Gastroesophageal sphincter (tissue), 4 donors: ENCODE results near the gene NRXN3. TPM values are rescaled to one million over a fixed set of nuclear protein-coding genes. Genes with fewer than 3 reads are reported as not detected.
A peak's percentile ranks its signal among the peaks of the same experiment; 100 is the strongest.

Experiments used
- ATAC-seq: fragments of 150-250 bp; one replicate; pipeline ENCODE4 v1.9.1; 2016; ENCODE audit warnings: mild to moderate bottlenecking, moderate library complexity
- H3K27ac ChIP-seq, 4 donors: fragments of 200-600 bp; sonication (generic) in 3 of 4; 1 replicate in 3 of 4; 2 replicates in 1 of 4; pipeline ENCODE4 v1.5.1; 2016 to 2019
- H3K27me3 ChIP-seq: fragments of 200-600 bp; sonication (generic); one replicate; pipeline ENCODE4 v1.5.1; 2019
- H3K36me3 ChIP-seq, 2 donors: fragments of 200-600 bp; sonication (generic); one replicate each; pipeline ENCODE4 v1.5.1; 2019; ENCODE audit warnings: control low read depth in 1 of 2
- H3K4me1 ChIP-seq, 3 donors: fragments of 200-600 bp; sonication (generic); 1 replicate in 2 of 3; 2 replicates in 1 of 3; pipeline ENCODE4 v1.5.1; 2016 to 2019; ENCODE audit warnings: control low read depth in 2 of 3
- H3K4me3 ChIP-seq, 2 donors: fragments of 200-600 bp; sonication (generic); one replicate each; pipeline ENCODE4 v1.5.1; 2019; ENCODE audit warnings: mild to moderate bottlenecking in 1 of 2, moderate library complexity in 1 of 2
- H3K9me3 ChIP-seq, 3 donors: fragments of 200-600 bp; sonication (generic); one replicate each; pipeline ENCODE4 v1.5.1; 2017 to 2019; ENCODE audit warnings: control low read depth in 2 of 3
- CTCF ChIP-seq, 4 experiments: fragments of 200-600 bp in 2 of 4; fragments of 450-650 bp in 2 of 4; sonication (generic) in 1 of 4; IDR thresholded peaks; one replicate each; pipeline ENCODE4 v1.5.1; 2017 to 2019; ENCODE audit warnings: antibody characterized with exemption in 4 of 4, mild to moderate bottlenecking in 2 of 4, moderate library complexity in 2 of 4
- EP300 ChIP-seq: sonication (generic); formaldehyde crosslinking; IDR thresholded peaks from one replicate; pipeline ENCODE4 v1.6.1; 2017; ENCODE audit warnings: antibody characterized with exemption, mild to moderate bottlenecking
- POLR2A ChIP-seq, 2 donors: fragments of 450-650 bp; IDR thresholded peaks; one replicate each; pipeline ENCODE4 v1.6.1; 2017; ENCODE audit warnings: antibody characterized with exemption in 2 of 2, mild to moderate bottlenecking in 2 of 2, moderate library complexity in 1 of 2
- POLR2AphosphoS5 ChIP-seq: sonication (generic); formaldehyde crosslinking; IDR thresholded peaks from one replicate; pipeline ENCODE4 v1.6.1; 2017; ENCODE audit warnings: antibody characterized with exemption
- WGBS, 2 donors: methylation state at CpG; one replicate each; pipeline ENCODE4 v1.1.5; 2018; ENCODE audit warnings: low coverage in 1 of 2; 5-methylcytosine and 5-hydroxymethylcytosine counted together
- total RNA-seq, 4 donors: library from RNA; depleted of rRNA; stranded (reverse); fragments of >200 nt; gene quantifications; one replicate each; pipeline ENCODE4 v1.1.0, GENCODE V29; 2016

Gene NRXN3
- total RNA-seq, 4 donors from 2014 or later, result 74.2 to 192 (median 98.2) TPM

GRCh38 chr14:78959674-78960264 lies 789.6 kb downstream of the NRXN3 start:
- Histone ChIP-seq H3K4me1 (peaks cover 0 to 15% (median 0%) of the 10 kb centered on the region in 3 donors), H3K27ac (peak overlapping the region in 3 of 4 donors; percentile 20 to 36 (median 29)), H3K4me3 (peak overlapping the region; percentile 29 to 45), H3K9me3 (no peaks in the 10 kb centered on the region), H3K36me3 (no peaks in the 10 kb centered on the region), H3K27me3 (no peaks in the 10 kb centered on the region)
- WGBS, 2 donors, result 13 to 22% methylated on average over 7 to 9 of the region's 9 CpGs
- no peak for TF ChIP-seq POLR2AphosphoS5
- TF ChIP-seq POLR2A (IDR thresholded peaks at IDR 0.05), result no peak
- peak; percentile 73 to 86 (median 81) for TF ChIP-seq CTCF (IDR thresholded peaks at IDR 0.05)
- no peak for TF ChIP-seq EP300
- ATAC-seq, result peak; percentile 71

GRCh38 chr14:78967111-78967809 lies 797.1 kb downstream of the NRXN3 start:
- H3K27me3 ChIP-seq, result no peaks in the 10 kb centered on the region
- ATAC-seq, result no peak
- 78 to 88% methylated on average over 9 to 10 of the region's 10 CpGs for WGBS, 2 donors

GRCh38 chr14:78968265-78968664 lies 798.1 kb downstream of the NRXN3 start:
- Histone ChIP-seq H3K27me3 (no peaks in the 10 kb centered on the region), H3K9me3 (no peaks in the 10 kb centered on the region), H3K36me3 (no peaks in the 10 kb centered on the region), H3K4me3 (no peak overlapping the region), H3K27ac (no peak overlapping the region), H3K4me1 (peaks cover 0 to 13% (median 0%) of the 10 kb centered on the region in 3 donors)
- TF ChIP-seq POLR2A (IDR thresholded peaks at IDR 0.05), result no peak
- no peak for TF ChIP-seq POLR2AphosphoS5
- no peak for TF ChIP-seq CTCF (IDR thresholded peaks at IDR 0.05)
- no peak for TF ChIP-seq EP300
- 93 to 97% methylated on average over 5 to 6 of the region's 6 CpGs for WGBS, 2 donors
- no peak for ATAC-seq

More at GRCh38 chr14:78967111-78967809, 797.1 kb downstream of the NRXN3 start:
- Histone ChIP-seq H3K9me3 (no peaks in the 10 kb centered on the region), H3K27ac (no peak overlapping the region), H3K4me3 (no peak overlapping the region), H3K4me1 (peaks cover 0 to 13% (median 0%) of the 10 kb centered on the region in 3 donors), H3K36me3 (no peaks in the 10 kb centered on the region)
- TF ChIP-seq POLR2AphosphoS5, result no peak
- TF ChIP-seq EP300, result no peak
- TF ChIP-seq CTCF (IDR thresholded peaks at IDR 0.05), result no peak
- TF ChIP-seq POLR2A (IDR thresholded peaks at IDR 0.05), result no peak

GRCh38 chr14:78970677-78971076 lies 800.5 kb downstream of the NRXN3 start:
- Histone ChIP-seq H3K9me3 (no peaks in the 10 kb centered on the region), H3K36me3 (no peaks in the 10 kb centered on the region), H3K27me3 (no peaks in the 10 kb centered on the region), H3K4me3 (no peak overlapping the region), H3K4me1 (peaks cover 0 to 13% (median 0%) of the 10 kb centered on the region in 3 donors), H3K27ac (no peak overlapping the region)
- no peak for TF ChIP-seq EP300
- ATAC-seq, result no peak
- WGBS, 2 donors, result 78 to 94% methylated on average over 3 to 5 of the region's 5 CpGs

GRCh38 chr14:78972440-78972839 lies 802.3 kb downstream of the NRXN3 start:
- H3K36me3 ChIP-seq, result no peaks in the 10 kb centered on the region
- no peak for ATAC-seq
- peaks cover 0 to 13% (median 0%) of the 10 kb centered on the region in 3 donors for H3K4me1 ChIP-seq
- H3K4me3 ChIP-seq, result no peak overlapping the region
- TF ChIP-seq POLR2AphosphoS5 (no peak), EP300 (no peak), CTCF (IDR thresholded peaks at IDR 0.05) (no peak)
- 78 to 93% methylated on average over 4 to 7 of the region's 9 CpGs for WGBS, 2 donors
- no peak overlapping the region for H3K27ac ChIP-seq
- no peaks in the 10 kb centered on the region for H3K27me3 ChIP-seq
- H3K9me3 ChIP-seq, result no peaks in the 10 kb centered on the region
